ENCODE results near the gene WDFY3. TPM values are rescaled to one million over a fixed set of nuclear protein-coding genes. Genes with fewer than 3 reads are reported as not detected.
"Not testable (repeated sequence)": the region's sequence is repeated elsewhere in the genome, so short reads cannot be mapped to it uniquely, and the experiment has no call there.

The WDFY3 gene
- polyA plus RNA-seq, 3 donors, result 44.6 to 63.0 (median 61.4) TPM

GRCh38 chr4:84678976-84679744 lies 287.3 kb downstream of the WDFY3 start:
- DNase-seq, result no peak

- no peak for DNase-seq
Observed at GRCh38 chr4:84677995-84678394, 288.5 kb downstream of the WDFY3 start.

- DNase-seq, result no peak
Observed at GRCh38 chr4:84677093-84677492, 289.4 kb downstream of the WDFY3 start.

GRCh38 chr4:84673475-84674240 lies 292.8 kb downstream of the WDFY3 start:
- DNase-seq, result peak; percentile 27

- no peak for DNase-seq
Observed at GRCh38 chr4:84672177-84672576, 294.3 kb downstream of the WDFY3 start.

GRCh38 chr4:84669201-84669600 lies 297.3 kb downstream of the WDFY3 start:
- no peak for DNase-seq

GRCh38 chr4:84666439-84666838 lies 300.1 kb downstream of the WDFY3 start:
- DNase-seq, result no peak

GRCh38 chr4:84664767-84665166 lies 301.7 kb downstream of the WDFY3 start:
- not testable (repeated sequence) for DNase-seq

- no peak for DNase-seq
Observed at GRCh38 chr4:84661191-84661939, 305.1 kb downstream of the WDFY3 start.

GRCh38 chr4:84660606-84661005 lies 305.9 kb downstream of the WDFY3 start:
- no peak for DNase-seq

GRCh38 chr4:84652478-84652877 lies 314.0 kb downstream of the WDFY3 start:
- no peak for DNase-seq

- DNase-seq, result no peak
Observed at GRCh38 chr4:84651499-84651898, 315.0 kb downstream of the WDFY3 start.

- DNase-seq, result no peak
Observed at GRCh38 chr4:84648863-84649647, 317.4 kb downstream of the WDFY3 start.

GRCh38 chr4:84648178-84648577 lies 318.3 kb downstream of the WDFY3 start:
- DNase-seq, result no peak

- no peak for DNase-seq
Observed at GRCh38 chr4:84647312-84647884, 319.1 kb downstream of the WDFY3 start.

GRCh38 chr4:84644087-84644486 lies 322.4 kb downstream of the WDFY3 start:
- DNase-seq, result no peak

GRCh38 chr4:84639145-84639544 lies 327.3 kb downstream of the WDFY3 start:
- no peak for DNase-seq

- DNase-seq, result no peak
Observed at GRCh38 chr4:84638092-84638491, 328.4 kb downstream of the WDFY3 start.

GRCh38 chr4:84634961-84635360 lies 331.5 kb downstream of the WDFY3 start:
- no peak for DNase-seq

GRCh38 chr4:84632092-84632491 lies 334.4 kb downstream of the WDFY3 start:
- DNase-seq, result no peak

- no peak for DNase-seq
Observed at GRCh38 chr4:84631573-84631972, 334.9 kb downstream of the WDFY3 start.
